Stimulated activated CD8-positive, alpha-beta memory T cell treated with anti-CD3 and anti-CD28 coated beads, Interleukin-4, amount 100 ng/mL, for 4 hours (primary cell): ENCODE results near the gene FZD1.
"Not testable (repeated sequence)": the region's sequence is repeated elsewhere in the genome, so short reads cannot be mapped to it uniquely, and the experiment has no call there.

Source experiments
- DNase-seq, 2 donors: peaks; one replicate each; pipeline ENCODE4 v3.0.0-alpha.2; 2020; ENCODE audit warnings: low read depth in 2 of 2, low spot score in 1 of 2

FZD1 gene

GRCh38 chr7:91295576-91295975, 31.3 kb downstream of the FZD1 start:
- no peak for DNase-seq

- DNase-seq = no peak
These were observed 33.7 kb downstream of the FZD1 start for GRCh38 chr7:91297939-91298338.

- DNase-seq = no peak
These were observed 35.9 kb downstream of the FZD1 start for GRCh38 chr7:91299952-91300775.

GRCh38 chr7:91302794-91303193, 38.6 kb downstream of the FZD1 start:
- no peak for DNase-seq

- no peak for DNase-seq
These were observed 42.0 kb downstream of the FZD1 start for GRCh38 chr7:91306266-91306665.

GRCh38 chr7:91307467-91307866, 43.2 kb downstream of the FZD1 start:
- DNase-seq = no peak

- not testable (repeated sequence) for DNase-seq
These were observed 44.0 kb downstream of the FZD1 start for GRCh38 chr7:91308191-91308590.

- no peak for DNase-seq
These were observed 46.7 kb downstream of the FZD1 start for GRCh38 chr7:91310830-91311460.

- no peak for DNase-seq
These were observed 47.6 kb downstream of the FZD1 start for GRCh38 chr7:91311839-91312238.

- DNase-seq = no peak
These were observed 48.9 kb downstream of the FZD1 start for GRCh38 chr7:91313113-91313512.

- DNase-seq = no peak
These were observed 50.5 kb downstream of the FZD1 start for GRCh38 chr7:91314591-91315323.

GRCh38 chr7:91316426-91316825, 52.2 kb downstream of the FZD1 start:
- no peak for DNase-seq

- no peak for DNase-seq
These were observed 55.1 kb downstream of the FZD1 start for GRCh38 chr7:91319351-91319750.

- DNase-seq = no peak
These were observed 56.3 kb downstream of the FZD1 start for GRCh38 chr7:91320366-91321078.
